ENCODE results near the gene PRKAB1.
"Not testable (repeated sequence)": the region's sequence is repeated elsewhere in the genome, so short reads cannot be mapped to it uniquely, and the experiment has no call there.

Gene PRKAB1, protein sequence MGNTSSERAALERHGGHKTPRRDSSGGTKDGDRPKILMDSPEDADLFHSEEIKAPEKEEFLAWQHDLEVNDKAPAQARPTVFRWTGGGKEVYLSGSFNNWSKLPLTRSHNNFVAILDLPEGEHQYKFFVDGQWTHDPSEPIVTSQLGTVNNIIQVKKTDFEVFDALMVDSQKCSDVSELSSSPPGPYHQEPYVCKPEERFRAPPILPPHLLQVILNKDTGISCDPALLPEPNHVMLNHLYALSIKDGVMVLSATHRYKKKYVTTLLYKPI

DNA sequence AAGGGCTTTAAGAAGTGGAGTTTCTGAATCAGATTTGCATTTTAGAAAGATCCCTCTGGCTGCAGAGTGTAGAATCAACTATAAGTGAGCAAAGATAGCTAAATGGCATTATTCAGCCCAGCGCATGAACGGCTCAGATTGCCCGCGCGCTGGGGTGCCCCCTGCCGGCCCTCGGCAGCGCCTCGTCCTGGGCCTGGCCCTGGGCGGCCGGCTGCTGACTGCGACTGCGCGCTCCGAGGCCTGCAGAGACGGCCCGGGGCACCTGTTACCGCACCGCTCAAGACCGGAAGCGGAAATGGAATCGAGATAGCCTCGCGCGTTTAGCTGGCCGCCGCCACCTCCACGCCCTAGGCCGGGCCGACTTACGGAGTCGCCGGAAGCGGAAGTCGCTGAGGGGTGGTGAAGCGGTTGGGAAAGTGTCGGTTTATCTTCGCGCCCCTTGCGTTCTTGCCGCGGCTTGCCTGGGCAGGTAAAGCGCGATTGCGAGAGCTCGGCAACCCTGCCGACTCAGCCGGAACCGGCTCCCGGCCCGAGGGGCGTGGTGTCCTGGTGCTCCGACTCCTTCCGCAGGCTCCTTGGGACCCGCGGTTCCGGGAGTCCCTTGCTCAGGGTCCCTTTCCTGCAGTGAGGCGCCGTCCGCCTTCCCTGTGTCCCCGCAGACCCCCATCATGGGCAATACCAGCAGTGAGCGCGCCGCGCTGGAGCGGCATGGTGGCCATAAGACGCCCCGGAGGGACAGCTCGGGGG lies at the start of gene PRKAB1:
PRKAB1 (plus strand) TSS at position 557 of the 747 bp plus-strand sequence; CDS start at position 669, 112 bp downstream.
- DNase-seq: peak; percentile 89 to 93

- not testable (repeated sequence) for DNase-seq
These were observed 49.5 kb upstream of the PRKAB1 start for GRCh38 chr12:119618328-119618896.

DNA sequence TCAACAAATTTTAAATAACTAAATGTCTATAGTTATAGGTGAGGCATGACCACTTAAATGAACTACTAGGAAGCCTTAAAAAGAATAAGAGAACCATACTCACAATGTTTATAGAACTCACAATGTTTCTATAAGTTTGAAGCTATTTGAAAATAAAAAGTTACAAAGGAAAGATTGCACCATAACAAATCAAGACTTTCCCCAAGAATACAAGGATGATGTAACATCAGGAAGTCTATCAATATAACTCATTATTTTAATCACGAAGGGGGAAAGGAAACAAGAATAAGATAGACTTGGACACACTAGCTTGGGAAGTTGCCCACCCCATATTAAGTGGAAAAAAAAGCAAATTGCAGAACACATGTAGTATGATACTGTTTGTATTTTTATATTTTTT lies 47.4 kb upstream of the PRKAB1 start:
- no peak for DNase-seq

DNA sequence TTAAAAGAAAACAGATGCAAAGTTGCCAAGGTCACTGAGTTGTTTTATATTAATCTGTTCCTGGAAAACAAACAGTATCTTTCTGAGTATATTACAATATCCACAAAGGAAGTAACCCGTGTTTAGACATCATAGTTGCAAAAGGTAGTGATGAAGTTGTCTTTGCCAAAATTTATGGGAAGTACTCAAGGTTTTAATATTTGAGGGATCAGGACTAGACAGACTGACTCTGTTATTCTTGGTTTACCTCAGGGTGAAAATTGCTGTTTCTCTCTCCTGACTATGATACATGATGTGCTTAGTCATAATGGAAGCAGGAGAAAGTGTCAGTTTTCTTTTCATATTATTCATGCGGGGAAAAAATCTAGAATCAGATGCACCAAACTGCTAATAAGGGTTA lies 46.1 kb upstream of the PRKAB1 start:
- no peak for DNase-seq

DNA sequence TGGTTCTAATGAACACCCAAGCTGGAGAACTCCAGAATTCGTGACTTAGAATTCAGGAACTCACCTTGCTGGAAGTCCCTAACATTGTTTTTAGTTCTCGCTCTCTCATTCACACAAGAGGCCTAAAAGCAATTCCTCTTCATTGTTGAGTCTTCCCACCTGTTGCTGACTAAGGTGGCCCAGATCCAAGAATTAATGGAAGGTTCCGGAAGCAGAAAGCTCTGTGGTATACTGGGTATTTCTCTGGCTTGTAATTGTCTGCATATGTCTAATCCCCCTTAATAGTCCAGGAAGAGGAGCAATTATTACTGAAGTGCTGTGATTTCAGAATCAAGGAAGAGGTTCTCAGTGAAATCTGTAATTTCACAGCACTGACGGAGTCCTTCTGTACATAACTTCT lies 43.0 kb upstream of the PRKAB1 start:
- no peak for DNase-seq

- no peak for DNase-seq
These were observed 40.8 kb upstream of the PRKAB1 start for GRCh38 chr12:119627019-119627643.

DNA sequence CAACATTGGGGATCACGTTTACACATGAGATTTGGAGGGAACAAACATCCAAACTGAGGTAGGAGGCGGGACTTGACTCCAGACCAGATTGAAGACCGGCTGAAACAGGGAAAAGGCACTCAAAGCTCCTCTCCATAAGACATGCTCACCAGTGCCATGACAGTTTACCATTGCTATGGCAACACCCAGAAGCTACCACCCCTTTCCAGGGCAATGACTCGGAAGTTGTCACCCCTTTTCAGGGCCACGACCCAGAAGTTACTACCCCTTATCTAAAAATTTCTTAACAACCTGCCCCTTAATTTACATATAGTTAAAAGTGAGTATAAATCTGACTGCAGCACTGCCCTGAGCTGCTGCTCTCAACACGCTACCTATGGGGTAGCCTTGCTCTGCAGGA lies 40.2 kb upstream of the PRKAB1 start:
- no peak for DNase-seq

GRCh38 chr12:119630223-119630780 lies 37.6 kb upstream of the PRKAB1 start:
- no peak for DNase-seq

DNA sequence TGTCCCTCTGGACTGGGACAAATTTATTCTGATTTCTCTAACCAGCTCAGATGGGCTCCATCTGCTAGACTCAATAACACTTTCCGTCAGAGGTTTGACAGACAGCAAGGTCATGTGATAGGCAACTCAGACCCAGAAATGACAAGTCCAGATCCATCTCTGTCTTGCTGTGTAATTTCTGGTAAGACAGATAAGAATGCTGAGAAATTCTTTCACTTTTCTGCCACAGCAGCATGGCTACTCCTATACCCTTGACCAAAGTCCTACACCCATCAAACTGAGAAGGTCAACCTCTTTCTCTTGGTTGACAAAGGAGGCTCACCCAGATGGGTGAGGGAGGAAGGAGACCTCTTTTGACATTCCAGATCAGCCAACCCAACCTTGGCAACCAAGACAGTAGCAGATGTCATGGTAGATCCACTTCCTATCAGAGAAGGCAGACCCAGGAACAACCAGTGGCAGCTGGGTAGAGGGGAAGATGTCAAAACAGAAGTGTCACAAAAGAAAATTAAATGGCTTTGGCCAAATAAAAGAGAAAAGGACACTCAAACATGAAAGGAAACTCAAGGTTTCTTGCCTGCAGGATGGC lies 36.9 kb upstream of the PRKAB1 start:
- no peak for DNase-seq

- DNase-seq: no peak
These were observed 35.8 kb upstream of the PRKAB1 start for GRCh38 chr12:119631930-119632678.

DNA sequence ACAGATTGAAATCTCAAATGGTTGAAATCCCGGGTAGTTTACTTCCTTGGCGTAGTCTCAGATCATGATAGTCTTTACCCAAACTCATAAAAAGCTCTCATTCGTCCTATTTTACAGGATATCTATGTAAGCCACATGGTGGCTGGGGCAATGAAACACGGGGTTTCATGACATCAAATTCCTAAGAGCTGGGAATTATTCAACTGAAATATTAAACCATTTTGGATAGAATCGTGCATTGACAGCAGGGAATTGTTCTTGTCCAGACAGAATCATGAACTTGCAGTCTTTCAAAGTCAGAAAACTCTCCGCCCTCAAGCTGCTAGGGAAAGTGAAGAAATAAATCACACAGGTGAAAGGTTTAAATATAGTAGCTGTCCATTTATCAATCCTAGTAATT lies 33.2 kb upstream of the PRKAB1 start:
- DNase-seq: no peak

- no peak for DNase-seq
These were observed 24.9 kb upstream of the PRKAB1 start for GRCh38 chr12:119642986-119643385.

GRCh38 chr12:119644930-119645329 lies 23.0 kb upstream of the PRKAB1 start:
- DNase-seq: no peak

GRCh38 chr12:119645535-119646059 lies 22.3 kb upstream of the PRKAB1 start:
- DNase-seq: no peak

DNA sequence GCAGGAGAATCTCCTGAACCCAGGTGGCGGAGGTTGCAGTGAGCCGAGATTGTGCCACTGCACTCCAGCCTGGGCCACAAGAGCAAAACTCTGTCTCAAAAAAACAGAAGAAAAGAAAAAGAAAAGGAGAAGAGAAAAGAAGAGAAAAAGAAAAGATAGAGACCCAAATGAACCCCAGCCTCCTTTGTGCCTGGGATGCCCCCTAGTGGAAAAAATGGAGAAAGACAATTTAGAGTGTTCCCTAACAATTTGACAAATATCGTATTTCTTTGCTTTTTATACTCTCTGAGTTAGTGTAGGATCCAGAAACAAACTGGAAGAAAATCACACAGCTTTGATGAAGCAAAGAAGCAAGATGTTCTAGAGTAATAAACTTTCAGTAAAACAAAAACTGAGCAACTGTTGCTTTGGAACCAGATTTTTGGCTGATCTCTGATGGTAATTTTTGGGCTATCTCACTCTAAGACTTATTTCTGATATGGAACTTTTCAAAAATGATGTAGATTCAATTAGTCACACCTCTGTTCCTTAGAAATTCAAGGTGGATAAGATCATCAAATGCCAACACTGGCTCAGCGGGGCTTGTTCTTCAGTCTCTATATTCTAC lies 18.6 kb upstream of the PRKAB1 start:
- DNase-seq: no peak

DNA sequence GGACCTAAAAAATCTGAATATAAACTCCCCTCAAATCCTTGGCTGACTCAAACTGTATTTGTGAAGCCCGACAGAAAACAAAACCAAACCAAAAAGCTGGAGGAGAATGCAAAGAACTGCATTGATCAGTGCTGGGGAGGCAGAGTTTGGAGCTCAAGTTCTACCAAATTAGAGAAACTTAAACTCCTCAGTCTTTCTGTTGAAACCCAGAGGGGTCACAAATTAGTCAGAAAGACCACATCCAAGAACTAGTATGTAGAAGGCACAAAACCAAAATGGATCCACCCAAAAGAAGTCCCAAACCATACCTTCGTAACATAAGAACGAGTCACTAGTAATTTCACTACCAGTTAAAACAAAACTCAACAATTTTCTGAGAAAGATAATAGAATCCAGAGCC lies 15.3 kb upstream of the PRKAB1 start:
- DNase-seq: no peak

GRCh38 chr12:119657001-119657400 lies 10.9 kb upstream of the PRKAB1 start:
- not testable (repeated sequence) for DNase-seq

- not testable (repeated sequence) for DNase-seq
These were observed 9.8 kb upstream of the PRKAB1 start for GRCh38 chr12:119658166-119658565.

DNA sequence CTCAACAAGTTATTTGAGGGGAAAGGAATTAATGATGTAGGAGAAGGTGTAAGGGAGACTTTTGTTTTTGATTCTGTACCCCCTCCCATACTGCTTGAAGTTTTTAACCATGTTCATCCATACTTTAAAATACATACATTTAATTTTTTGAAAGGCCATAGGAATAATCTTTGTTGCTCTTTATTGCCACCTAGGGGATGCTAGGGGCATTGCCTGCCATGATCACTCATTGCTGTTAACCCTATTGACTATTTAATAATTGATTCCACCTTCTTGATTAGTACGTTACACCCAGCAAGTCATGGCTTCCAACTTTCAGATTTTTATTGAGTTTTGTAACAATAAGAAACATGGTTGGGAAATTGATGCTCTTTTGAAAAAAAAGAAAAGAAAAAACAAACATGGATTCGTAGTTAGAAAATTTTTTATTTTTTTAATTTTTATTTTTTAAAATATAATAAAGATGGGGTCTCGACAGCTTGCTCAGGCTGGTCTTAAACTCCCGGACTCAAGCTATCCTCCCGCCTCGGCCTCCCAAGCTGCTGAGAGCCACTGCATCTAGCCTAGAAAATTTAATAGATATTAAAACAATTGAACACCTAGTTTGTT lies 8.5 kb upstream of the PRKAB1 start:
- peak; percentile 35 to 37 for DNase-seq

DNA sequence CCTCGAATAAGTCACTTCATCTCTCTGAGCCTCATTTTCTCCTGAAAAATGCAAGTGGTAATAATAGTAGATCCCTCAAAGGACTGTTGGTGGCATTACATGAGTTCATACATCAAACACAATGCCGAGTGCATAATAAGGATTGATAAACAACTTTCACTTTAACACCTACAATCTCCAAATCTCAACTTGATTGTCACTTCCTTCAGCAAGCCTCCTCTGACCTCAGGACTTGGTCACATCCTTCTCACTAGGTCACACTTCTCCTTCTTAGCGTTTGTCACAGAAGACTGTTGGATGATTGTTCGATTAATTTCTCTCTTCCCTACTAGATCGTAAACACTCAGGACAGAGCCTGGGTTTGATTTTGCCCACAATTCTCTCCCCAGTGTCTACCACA lies 7.9 kb upstream of the PRKAB1 start:
- DNase-seq: no peak

- DNase-seq: no peak
These were observed 6.1 kb upstream of the PRKAB1 start for GRCh38 chr12:119661882-119662281.

Measured in activated CD4-positive, alpha-beta T cell treated with anti-CD3 and anti-CD28 coated beads, Interleukin-2, amount 50 U/mL, for 4 hours (primary cell).